K562 (cell line): Measurements from ENCODE around the gene FAM180B. TPM values are rescaled to one million over a fixed set of nuclear protein-coding genes. Genes with fewer than 3 reads are reported as not detected.
A peak's percentile ranks its signal among the peaks of the same experiment; 100 is the strongest.

ENCODE experiments used
- BRD9 ChIP-seq: fragments of 450-650 bp; IDR thresholded peaks from 2 replicates; pipeline ENCODE4 v1.6.1; 2018; ENCODE audit warnings: low read depth; ENCODE audit not compliant: partially characterized antibody
- EHMT2 ChIP-seq: fragments of 450-650 bp; IDR thresholded peaks from 2 replicates; pipeline ENCODE4 v1.6.1; 2018; ENCODE audit warnings: antibody characterized with exemption
- EP300 ChIP-seq: IDR thresholded peaks from 2 replicates; pipeline ENCODE4 v1.6.1; 2012; ENCODE audit warnings: low read length, improper control_type of control experiment
- HNRNPH1 ChIP-seq: fragments of 200-400 bp; formaldehyde crosslinking; optimal IDR thresholded peaks from 2 replicates; pipeline ENCODE3; 2017; ENCODE audit warnings: low read depth, mild to moderate bottlenecking, low read length, moderate library complexity
- ILK ChIP-seq: fragments of 450-650 bp; IDR thresholded peaks from 2 replicates; pipeline ENCODE4 v1.6.1; 2016; ENCODE audit warnings: missing genetic modification characterization, low read depth, mild to moderate bottlenecking, missing compliant biosample characterization, moderate library complexity, borderline replicate concordance
- PML ChIP-seq: IDR thresholded peaks from 2 replicates; pipeline ENCODE4 v1.6.1; 2012; ENCODE audit warnings: low read length, inconsistent platforms
- PTBP1 ChIP-seq: fragments of 200-400 bp; formaldehyde crosslinking; IDR thresholded peaks from 2 replicates; pipeline ENCODE4 v1.6.1; 2017; ENCODE audit warnings: low read depth, low read length
- RAD21 ChIP-seq, 2 experiments: fragments of 250-450 bp in 1 of 2; fragments of 450-650 bp in 1 of 2; sonication (Bioruptor Pico) in 1 of 2; formaldehyde crosslinking in 1 of 2; IDR thresholded peaks in 1 of 2; conservative IDR thresholded peaks in 1 of 2; 2 replicates each; pipeline versions ENCODE4 v1.4.0 to v1.8.0; 2020 to 2022; ENCODE audit warnings: mild to moderate bottlenecking in 2 of 2, moderate library complexity in 1 of 2
- RBFOX2 ChIP-seq: fragments of 200-400 bp; formaldehyde crosslinking; IDR thresholded peaks from 2 replicates; pipeline ENCODE4 v1.6.1; 2017; ENCODE audit warnings: low read depth, mild to moderate bottlenecking, low read length, moderate library complexity
- RCOR1 ChIP-seq, 2 experiments: IDR thresholded peaks; 2 replicates each; pipeline ENCODE4 v1.6.1; 2012; ENCODE audit warnings: low read depth in 2 of 2, low read length in 2 of 2, borderline replicate concordance in 1 of 2, improper control_type of control experiment in 1 of 2
- polyA plus RNA-seq, 8 experiments: library from polyadenylated mRNA; depleted of rRNA in 4 of 8; stranded (reverse) in 5 of 8; unstranded in 3 of 8; fragments of >200 nt; fragmentation: Nextera tagmentation in 2 of 8; fragmentation: Illumina TruSeq in 1 of 8; extraction: Ambion mirVana in 2 of 8; extraction: Trizol in 1 of 8; gene quantifications; 2 replicates each; pipeline versions ENCODE4 v1.2.1 to v1.2.3, GENCODE V29; 2011 to 2014; ENCODE audit warnings: inconsistent platforms in 1 of 8, missing spikeins in 1 of 8
- total RNA-seq, 7 experiments: library from RNA; depleted of rRNA in 6 of 7; stranded (reverse); fragments of >200 nt in 6 of 7; fragmentation: Illumina TruSeq in 2 of 7; extraction: Trizol in 2 of 7; gene quantifications; 2 replicates each; pipeline versions ENCODE4 v1.2.1 to v1.2.3, GENCODE V29; 2011 to 2021; ENCODE audit warnings: low replicate concordance in 1 of 7
- TF ChIP-seq, protein P1 (sequence below): fragments of 250-450 bp; sonication (Bioruptor Pico); IDR thresholded peaks from 2 replicates; pipeline ENCODE4 v1.4.0; 2020; ENCODE audit warnings: borderline replicate concordance
- TF ChIP-seq, protein P2 (sequence below): sonication (generic); formaldehyde crosslinking; IDR thresholded peaks from 2 replicates; pipeline ENCODE4 v1.8.0; 2022; ENCODE audit warnings: mild to moderate bottlenecking, missing genetic modification reagents
- TF ChIP-seq, protein P3 (sequence below): fragments of 450-650 bp; IDR thresholded peaks from 2 replicates; pipeline ENCODE4 v1.7.0; 2016; ENCODE audit warnings: borderline replicate concordance
- TF ChIP-seq, protein P4 (sequence below): IDR thresholded peaks from 2 replicates; pipeline ENCODE4 v1.6.1; 2011; ENCODE audit warnings: borderline replicate concordance, low read depth, mild to moderate bottlenecking, moderate library complexity, low read length; ENCODE audit not compliant: insufficient read depth, poor library complexity, severe bottlenecking
- TF ChIP-seq, protein P5 (sequence below): fragments of 250-450 bp; sonication (Bioruptor Pico); IDR thresholded peaks from 2 replicates; pipeline ENCODE4 v1.8.0; 2021; ENCODE audit warnings: mild to moderate bottlenecking, moderate library complexity
- TF ChIP-seq, protein P6 (sequence below): fragments of 250-450 bp; sonication (Bioruptor Pico); IDR thresholded peaks from 2 replicates; pipeline ENCODE4 v1.6.1; 2021; ENCODE audit warnings: mild to moderate bottlenecking
- TF ChIP-seq, protein P7 (sequence below): sonication (generic); formaldehyde crosslinking; IDR thresholded peaks from 2 replicates; pipeline ENCODE4 v1.9.0; 2022; ENCODE audit warnings: mild to moderate bottlenecking, missing genetic modification reagents

Gene FAM180B
- total and polyA plus RNA-seq, 9 of the 15 experiments (the other 6 are each of a cell fraction or from before 2014, with no cell fraction given): 0.05 to 0.14 TPM; not detected in 7

DNA sequence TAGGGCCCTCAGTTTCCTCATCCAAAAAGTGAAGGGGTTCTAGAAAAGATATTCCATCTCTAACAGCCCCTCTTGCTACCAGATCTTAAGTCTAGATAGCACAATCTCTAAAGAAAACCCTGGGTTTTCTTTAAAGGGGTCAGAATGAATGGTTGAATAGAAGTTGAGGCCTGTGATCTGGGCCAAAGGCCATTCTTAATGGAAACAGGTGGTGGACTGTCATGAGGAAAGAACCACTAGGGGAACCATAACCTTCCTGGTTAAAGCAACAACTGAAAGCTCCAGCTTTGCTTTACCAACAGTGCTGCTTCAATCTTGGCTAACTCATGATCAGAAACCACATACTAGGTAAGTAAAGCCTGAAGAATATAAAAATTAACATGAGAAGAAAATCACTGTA, 35.4 kb upstream of the FAM180B start (continued):
- TF ChIP-seq, protein P1, sequence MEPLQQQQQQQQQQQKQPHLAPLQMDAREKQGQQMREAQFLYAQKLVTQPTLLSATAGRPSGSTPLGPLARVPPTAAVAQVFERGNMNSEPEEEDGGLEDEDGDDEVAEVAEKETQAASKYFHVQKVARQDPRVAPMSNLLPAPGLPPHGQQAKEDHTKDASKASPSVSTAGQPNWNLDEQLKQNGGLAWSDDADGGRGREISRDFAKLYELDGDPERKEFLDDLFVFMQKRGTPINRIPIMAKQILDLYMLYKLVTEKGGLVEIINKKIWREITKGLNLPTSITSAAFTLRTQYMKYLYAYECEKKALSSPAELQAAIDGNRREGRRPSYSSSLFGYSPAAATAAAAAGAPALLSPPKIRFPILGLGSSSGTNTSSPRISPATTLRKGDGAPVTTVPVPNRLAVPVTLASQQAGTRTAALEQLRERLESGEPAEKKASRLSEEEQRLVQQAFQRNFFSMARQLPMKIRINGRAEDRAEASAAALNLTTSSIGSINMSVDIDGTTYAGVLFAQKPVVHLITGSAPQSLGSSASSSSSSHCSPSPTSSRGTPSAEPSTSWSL (CRISPR knock-in tag): no peak
- TF ChIP-seq, protein P2, sequence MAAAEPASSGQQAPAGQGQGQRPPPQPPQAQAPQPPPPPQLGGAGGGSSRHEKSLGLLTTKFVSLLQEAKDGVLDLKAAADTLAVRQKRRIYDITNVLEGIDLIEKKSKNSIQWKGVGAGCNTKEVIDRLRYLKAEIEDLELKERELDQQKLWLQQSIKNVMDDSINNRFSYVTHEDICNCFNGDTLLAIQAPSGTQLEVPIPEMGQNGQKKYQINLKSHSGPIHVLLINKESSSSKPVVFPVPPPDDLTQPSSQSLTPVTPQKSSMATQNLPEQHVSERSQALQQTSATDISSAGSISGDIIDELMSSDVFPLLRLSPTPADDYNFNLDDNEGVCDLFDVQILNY: no peak
- TF ChIP-seq EP300: no peak
- TF ChIP-seq, protein P3, sequence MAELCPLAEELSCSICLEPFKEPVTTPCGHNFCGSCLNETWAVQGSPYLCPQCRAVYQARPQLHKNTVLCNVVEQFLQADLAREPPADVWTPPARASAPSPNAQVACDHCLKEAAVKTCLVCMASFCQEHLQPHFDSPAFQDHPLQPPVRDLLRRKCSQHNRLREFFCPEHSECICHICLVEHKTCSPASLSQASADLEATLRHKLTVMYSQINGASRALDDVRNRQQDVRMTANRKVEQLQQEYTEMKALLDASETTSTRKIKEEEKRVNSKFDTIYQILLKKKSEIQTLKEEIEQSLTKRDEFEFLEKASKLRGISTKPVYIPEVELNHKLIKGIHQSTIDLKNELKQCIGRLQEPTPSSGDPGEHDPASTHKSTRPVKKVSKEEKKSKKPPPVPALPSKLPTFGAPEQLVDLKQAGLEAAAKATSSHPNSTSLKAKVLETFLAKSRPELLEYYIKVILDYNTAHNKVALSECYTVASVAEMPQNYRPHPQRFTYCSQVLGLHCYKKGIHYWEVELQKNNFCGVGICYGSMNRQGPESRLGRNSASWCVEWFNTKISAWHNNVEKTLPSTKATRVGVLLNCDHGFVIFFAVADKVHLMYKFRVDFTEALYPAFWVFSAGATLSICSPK: no peak
- peak; percentile 36 to 54; a peak in 3 of 4 replicates for TF ChIP-seq RAD21 (CRISPR knock-in tag; conservative IDR thresholded peaks at IDR 0.05 in 1 of 2, IDR thresholded peaks at IDR 0.05 in 1 of 2)
- TF ChIP-seq, protein P4, sequence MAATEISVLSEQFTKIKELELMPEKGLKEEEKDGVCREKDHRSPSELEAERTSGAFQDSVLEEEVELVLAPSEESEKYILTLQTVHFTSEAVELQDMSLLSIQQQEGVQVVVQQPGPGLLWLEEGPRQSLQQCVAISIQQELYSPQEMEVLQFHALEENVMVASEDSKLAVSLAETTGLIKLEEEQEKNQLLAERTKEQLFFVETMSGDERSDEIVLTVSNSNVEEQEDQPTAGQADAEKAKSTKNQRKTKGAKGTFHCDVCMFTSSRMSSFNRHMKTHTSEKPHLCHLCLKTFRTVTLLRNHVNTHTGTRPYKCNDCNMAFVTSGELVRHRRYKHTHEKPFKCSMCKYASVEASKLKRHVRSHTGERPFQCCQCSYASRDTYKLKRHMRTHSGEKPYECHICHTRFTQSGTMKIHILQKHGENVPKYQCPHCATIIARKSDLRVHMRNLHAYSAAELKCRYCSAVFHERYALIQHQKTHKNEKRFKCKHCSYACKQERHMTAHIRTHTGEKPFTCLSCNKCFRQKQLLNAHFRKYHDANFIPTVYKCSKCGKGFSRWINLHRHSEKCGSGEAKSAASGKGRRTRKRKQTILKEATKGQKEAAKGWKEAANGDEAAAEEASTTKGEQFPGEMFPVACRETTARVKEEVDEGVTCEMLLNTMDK: peak; percentile 16
- TF ChIP-seq BRD9: no peak
- TF ChIP-seq RCOR1 (IDR thresholded peaks at IDR 0.05; ENCODE audit: borderline replicate concordance in 1 of 2, low read depth in 2 of 2, low read length in 2 of 2): no peak
- TF ChIP-seq, protein P5, sequence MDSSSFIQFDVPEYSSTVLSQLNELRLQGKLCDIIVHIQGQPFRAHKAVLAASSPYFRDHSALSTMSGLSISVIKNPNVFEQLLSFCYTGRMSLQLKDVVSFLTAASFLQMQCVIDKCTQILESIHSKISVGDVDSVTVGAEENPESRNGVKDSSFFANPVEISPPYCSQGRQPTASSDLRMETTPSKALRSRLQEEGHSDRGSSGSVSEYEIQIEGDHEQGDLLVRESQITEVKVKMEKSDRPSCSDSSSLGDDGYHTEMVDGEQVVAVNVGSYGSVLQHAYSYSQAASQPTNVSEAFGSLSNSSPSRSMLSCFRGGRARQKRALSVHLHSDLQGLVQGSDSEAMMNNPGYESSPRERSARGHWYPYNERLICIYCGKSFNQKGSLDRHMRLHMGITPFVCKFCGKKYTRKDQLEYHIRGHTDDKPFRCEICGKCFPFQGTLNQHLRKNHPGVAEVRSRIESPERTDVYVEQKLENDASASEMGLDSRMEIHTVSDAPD (CRISPR knock-in tag): no peak
- TF ChIP-seq HNRNPH1: no peak
- TF ChIP-seq PTBP1: no peak
- TF ChIP-seq ILK (tag): no peak
- TF ChIP-seq, protein P6, sequence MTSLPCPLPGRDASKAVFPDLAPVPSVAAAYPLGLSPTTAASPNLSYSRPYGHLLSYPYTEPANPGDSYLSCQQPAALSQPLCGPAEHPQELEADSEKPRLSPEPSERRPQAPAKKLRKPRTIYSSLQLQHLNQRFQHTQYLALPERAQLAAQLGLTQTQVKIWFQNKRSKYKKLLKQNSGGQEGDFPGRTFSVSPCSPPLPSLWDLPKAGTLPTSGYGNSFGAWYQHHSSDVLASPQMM (CRISPR knock-in tag): no peak
- TF ChIP-seq, protein P7, sequence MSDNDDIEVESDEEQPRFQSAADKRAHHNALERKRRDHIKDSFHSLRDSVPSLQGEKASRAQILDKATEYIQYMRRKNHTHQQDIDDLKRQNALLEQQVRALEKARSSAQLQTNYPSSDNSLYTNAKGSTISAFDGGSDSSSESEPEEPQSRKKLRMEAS: no peak
- TF ChIP-seq PML: 0 out of 2 replicates have a peak, but pooled peaks have one; percentile 39
- TF ChIP-seq RBFOX2: no peak
- peak; percentile 80 for TF ChIP-seq EHMT2
